GM18511 (cell line): ENCODE results near the gene FNDC10.
"Not testable (repeated sequence)": the region's sequence is repeated elsewhere in the genome, so short reads cannot be mapped to it uniquely, and the experiment has no call there.

Source experiments
- ATAC-seq: cut with Tn5 transposase; IDR thresholded peaks from one replicate; pipeline ENCODE4 v1.9.1; 2021; ENCODE audit warnings: mild to moderate bottlenecking, moderate library complexity; ENCODE audit not compliant: unreplicated experiment

FNDC10 gene

GRCh38 chr1:1599935-1600860 lies at the start of gene FNDC10:
FNDC10 (minus strand) TSS chr1:1600135; CDS start chr1:1600015, 120 bp downstream.
- no peak for ATAC-seq

GRCh38 chr1:1648265-1648664 lies 48.3 kb upstream of the FNDC10 start:
- not testable (repeated sequence) for ATAC-seq

- not testable (repeated sequence) for ATAC-seq
Measured at GRCh38 chr1:1647567-1648241, 47.8 kb upstream of the FNDC10 start.

- ATAC-seq, result not testable (repeated sequence)
Measured at GRCh38 chr1:1646326-1646725, 46.4 kb upstream of the FNDC10 start.

GRCh38 chr1:1640711-1641461 lies 41.0 kb upstream of the FNDC10 start:
- ATAC-seq, result not testable (repeated sequence)

- not testable (repeated sequence) for ATAC-seq
Measured at GRCh38 chr1:1640081-1640480, 40.1 kb upstream of the FNDC10 start.

- not testable (repeated sequence) for ATAC-seq
Measured at GRCh38 chr1:1639368-1639767, 39.4 kb upstream of the FNDC10 start.

- not testable (repeated sequence) for ATAC-seq
Measured at GRCh38 chr1:1638528-1638927, 38.6 kb upstream of the FNDC10 start.

- ATAC-seq, result not testable (repeated sequence)
Measured at GRCh38 chr1:1637479-1637875, 37.5 kb upstream of the FNDC10 start.

- not testable (repeated sequence) for ATAC-seq
Measured at GRCh38 chr1:1636621-1637478, 36.9 kb upstream of the FNDC10 start.

- not testable (repeated sequence) for ATAC-seq
Measured at GRCh38 chr1:1634613-1635012, 34.7 kb upstream of the FNDC10 start.

- ATAC-seq, result not testable (repeated sequence)
Measured at GRCh38 chr1:1633409-1633808, 33.5 kb upstream of the FNDC10 start.

GRCh38 chr1:1631782-1632420 lies 32.0 kb upstream of the FNDC10 start, which contains the start of gene MMP23B:
MMP23B (plus strand) TSS chr1:1632173; CDS start chr1:1632219, 46 bp downstream.
- ATAC-seq, result no peak

GRCh38 chr1:1630965-1631781 lies 31.2 kb upstream of the FNDC10 start:
- no peak for ATAC-seq

GRCh38 chr1:1630191-1630964 lies 30.4 kb upstream of the FNDC10 start:
- ATAC-seq, result peak; percentile 66

GRCh38 chr1:1629430-1630190 lies 29.7 kb upstream of the FNDC10 start:
- no peak for ATAC-seq

GRCh38 chr1:1628754-1629429 lies 29.0 kb upstream of the FNDC10 start:
- ATAC-seq, result no peak
